Bronchial epithelial cell (primary cell): ENCODE data around the gene ALKBH3. TPM values are rescaled to one million over a fixed set of nuclear protein-coding genes. Genes with fewer than 3 reads are reported as not detected.

Experiments used
- DNase-seq: peaks from one replicate; pipeline ENCODE4 v3.0.0-alpha.2; 2010; ENCODE audit warnings: low read depth
- FAIRE-seq: peaks from 2 replicates; lab custom pipeline; 2011; peaks lifted over from hg19 to GRCh38; lab: Jason Lieb, UNC
- H3K27me3 ChIP-seq: 2 replicates; pipeline ENCODE4 v1.5.1; 2011; ENCODE audit warnings: low read length; ENCODE audit not compliant: control insufficient read depth, insufficient read depth
- H3K36me3 ChIP-seq: 2 replicates; pipeline ENCODE4 v1.5.1; 2011; ENCODE audit warnings: low read length; ENCODE audit not compliant: control insufficient read depth, insufficient read depth
- H3K4me3 ChIP-seq: 2 replicates; pipeline ENCODE4 v1.5.1; 2011; ENCODE audit warnings: mild to moderate bottlenecking, low read depth, low read length, control low read depth
- total RNA-seq: library from RNA; depleted of rRNA; stranded (reverse); fragments of >200 nt; gene quantifications from 2 replicates; pipeline ENCODE4 v1.2.1, GENCODE V29; 2014
- TF ChIP-seq, protein P1 (sequence below): IDR thresholded peaks from 2 replicates; pipeline ENCODE4 v1.5.1; 2011; ENCODE audit warnings: mild to moderate bottlenecking, moderate library complexity, low read length, control low read depth, inconsistent platforms; ENCODE audit not compliant: insufficient read depth, severe bottlenecking

ALKBH3 gene
- total RNA-seq, 1 donor from 2014 or later: 67.7 TPM

DNA sequence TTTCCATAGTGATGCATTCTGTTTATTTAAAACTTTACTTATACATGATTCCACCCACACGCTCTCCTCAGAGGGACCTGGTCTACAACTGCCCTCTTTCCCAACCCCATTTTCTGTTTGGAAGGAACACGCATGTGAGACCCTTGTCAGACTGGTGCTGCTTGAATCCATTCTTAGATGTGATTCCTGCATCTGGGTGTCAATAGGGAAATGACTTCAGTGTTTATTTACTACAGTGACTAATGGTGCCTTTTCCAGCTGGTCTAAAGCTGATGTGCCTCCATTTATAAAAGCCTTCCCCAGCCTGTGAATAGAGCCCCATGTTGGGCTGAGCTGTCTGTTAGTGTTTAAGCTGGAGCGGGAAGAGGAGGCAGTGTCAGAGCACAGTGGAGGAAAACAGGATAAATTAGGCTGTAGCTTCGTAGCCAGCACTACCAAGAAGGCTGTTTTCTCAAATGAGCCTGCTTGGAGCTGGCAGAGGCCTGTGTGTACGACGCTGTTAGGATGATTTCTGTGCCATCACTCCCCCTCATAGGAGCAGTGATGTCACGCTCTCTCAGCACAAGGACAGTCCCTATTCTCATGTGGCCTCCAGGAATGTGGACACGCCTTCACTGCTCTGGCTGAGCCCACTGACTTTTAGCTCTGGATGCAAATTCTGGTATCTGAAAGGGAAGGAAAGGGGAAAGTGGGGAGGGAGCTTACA is 42.9 kb downstream of the ALKBH3 start:
- DNase-seq: peak; percentile 80
- TF ChIP-seq, protein P1, sequence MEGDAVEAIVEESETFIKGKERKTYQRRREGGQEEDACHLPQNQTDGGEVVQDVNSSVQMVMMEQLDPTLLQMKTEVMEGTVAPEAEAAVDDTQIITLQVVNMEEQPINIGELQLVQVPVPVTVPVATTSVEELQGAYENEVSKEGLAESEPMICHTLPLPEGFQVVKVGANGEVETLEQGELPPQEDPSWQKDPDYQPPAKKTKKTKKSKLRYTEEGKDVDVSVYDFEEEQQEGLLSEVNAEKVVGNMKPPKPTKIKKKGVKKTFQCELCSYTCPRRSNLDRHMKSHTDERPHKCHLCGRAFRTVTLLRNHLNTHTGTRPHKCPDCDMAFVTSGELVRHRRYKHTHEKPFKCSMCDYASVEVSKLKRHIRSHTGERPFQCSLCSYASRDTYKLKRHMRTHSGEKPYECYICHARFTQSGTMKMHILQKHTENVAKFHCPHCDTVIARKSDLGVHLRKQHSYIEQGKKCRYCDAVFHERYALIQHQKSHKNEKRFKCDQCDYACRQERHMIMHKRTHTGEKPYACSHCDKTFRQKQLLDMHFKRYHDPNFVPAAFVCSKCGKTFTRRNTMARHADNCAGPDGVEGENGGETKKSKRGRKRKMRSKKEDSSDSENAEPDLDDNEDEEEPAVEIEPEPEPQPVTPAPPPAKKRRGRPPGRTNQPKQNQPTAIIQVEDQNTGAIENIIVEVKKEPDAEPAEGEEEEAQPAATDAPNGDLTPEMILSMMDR: no peak
- H3K36me3 ChIP-seq: no peaks in the 10 kb centered on the region
- no peak overlapping the region for H3K4me3 ChIP-seq
- FAIRE-seq: peak; percentile 62
- no peaks in the 10 kb centered on the region for H3K27me3 ChIP-seq

DNA sequence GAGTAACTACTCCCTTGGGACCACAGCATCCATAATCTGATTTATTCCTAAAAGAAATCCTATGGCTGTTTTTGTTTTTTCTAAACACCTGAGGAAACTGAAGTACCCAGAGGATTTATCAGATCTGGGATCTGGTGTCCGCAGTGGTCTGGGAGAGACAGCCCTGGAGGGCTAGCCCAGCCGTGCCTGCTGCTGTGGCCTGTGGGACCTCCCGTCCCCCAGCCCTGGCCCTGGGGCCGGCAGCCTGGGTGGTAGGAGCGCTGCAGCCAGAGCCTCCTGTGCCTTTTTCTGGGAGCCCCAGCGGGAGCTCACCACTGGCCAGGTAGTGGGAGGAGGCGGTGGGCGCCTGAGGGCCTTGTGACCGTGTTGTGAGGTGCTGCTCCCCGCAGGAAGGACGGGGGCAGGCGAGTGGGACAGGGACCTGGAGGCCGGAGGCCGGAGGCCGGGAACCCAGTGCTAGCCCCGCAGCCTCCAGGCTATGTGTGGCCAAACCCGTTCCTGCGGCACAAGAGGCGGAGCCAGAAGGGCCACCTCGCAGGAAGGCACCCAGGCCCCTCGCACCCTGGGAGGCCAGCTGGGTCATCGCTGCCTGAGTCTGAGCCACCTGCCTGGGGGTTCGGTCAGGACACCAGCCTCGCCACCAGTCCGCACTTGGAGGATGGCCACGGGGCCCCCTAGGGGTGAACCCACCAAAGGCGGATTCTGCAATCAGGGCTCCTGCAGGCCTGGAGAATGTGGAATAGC is 43.7 kb downstream of the ALKBH3 start:
- TF ChIP-seq, protein P1: no peak
- FAIRE-seq: no peak
- H3K4me3 ChIP-seq: no peak overlapping the region

DNA sequence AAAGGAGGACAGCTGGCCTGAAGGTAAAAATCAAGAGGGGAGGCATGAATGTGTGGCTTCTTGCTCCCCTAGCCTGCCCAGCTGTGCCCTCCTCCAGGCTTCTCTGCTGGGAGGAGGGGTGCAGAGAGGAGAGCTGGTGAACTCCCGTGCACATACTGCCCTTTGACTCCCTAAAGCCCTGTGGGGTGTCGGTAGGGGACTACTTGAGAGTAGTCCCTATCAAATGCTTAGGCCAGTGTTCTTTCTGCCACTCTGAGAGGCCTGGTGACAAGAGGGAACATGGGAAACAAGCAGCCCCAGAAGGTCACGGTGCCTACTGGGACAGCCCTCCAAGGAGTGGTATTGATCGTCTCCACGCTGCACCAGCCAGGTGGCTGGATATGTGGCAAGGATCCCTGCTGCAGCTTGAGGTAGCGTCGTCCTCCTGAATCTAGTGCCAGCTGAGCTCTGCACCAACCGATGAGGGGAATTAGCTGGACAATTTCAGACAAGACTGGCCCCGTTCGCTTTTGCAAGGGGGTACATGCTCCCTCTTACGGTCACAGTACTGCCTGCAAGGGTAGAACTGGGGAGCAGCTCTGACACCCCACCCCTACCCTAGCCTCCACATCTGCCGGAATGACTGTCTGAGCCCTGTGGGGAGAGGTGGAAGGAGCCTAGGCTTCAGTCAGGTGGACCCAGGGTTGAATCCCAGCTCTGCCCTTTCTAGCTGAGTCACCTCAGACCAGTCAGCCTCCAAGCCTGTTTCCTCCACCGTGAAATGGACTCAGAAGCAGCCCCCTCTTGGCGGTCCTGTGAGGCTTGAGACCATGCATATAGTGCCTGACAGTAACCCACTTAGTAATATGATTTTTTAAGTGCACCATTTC is 44.7 kb downstream of the ALKBH3 start:
- TF ChIP-seq, protein P1: no peak
- no peak for FAIRE-seq
- DNase-seq: no peak
- H3K27me3 ChIP-seq: no peaks in the 10 kb centered on the region
- H3K4me3 ChIP-seq: no peak overlapping the region
- no peaks in the 10 kb centered on the region for H3K36me3 ChIP-seq

More for the DNA sequence above, 43.7 kb downstream of the ALKBH3 start:
- Histone ChIP-seq H3K36me3 (no peaks in the 10 kb centered on the region), H3K27me3 (no peaks in the 10 kb centered on the region)
- no peak for DNase-seq

DNA sequence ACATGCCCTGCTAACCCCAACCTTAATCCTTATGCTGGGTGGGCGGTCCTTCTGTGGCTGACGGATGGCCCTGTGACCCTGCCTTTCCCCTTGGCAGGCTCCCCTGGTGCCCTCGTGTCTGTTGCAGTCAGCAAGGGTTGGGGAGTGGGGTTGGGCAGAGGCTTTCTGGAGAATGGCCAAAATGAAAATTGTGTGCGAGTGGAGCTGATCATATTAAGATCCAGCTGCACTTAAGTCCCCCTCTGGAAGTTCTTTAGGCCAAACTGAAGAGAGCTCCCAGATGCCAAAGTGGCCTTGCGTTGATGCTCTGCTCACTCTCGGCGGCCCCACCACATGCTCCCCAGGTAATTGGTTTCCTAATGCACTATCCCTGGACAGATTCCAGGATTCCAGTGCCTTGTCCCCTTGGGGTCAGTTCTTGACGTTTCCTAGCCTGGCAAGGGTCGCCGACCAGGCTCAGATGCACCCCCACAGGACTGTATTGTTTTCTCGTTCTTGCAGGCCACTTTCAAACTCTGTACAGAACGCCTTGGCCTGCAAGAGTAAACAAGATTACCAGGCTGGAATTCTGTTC is 45.4 kb downstream of the ALKBH3 start:
- TF ChIP-seq, protein P1: no peak
- H3K27me3 ChIP-seq: no peaks in the 10 kb centered on the region
- DNase-seq: no peak
- no peak overlapping the region for H3K4me3 ChIP-seq
- H3K36me3 ChIP-seq: no peaks in the 10 kb centered on the region
- FAIRE-seq: no peak

DNA sequence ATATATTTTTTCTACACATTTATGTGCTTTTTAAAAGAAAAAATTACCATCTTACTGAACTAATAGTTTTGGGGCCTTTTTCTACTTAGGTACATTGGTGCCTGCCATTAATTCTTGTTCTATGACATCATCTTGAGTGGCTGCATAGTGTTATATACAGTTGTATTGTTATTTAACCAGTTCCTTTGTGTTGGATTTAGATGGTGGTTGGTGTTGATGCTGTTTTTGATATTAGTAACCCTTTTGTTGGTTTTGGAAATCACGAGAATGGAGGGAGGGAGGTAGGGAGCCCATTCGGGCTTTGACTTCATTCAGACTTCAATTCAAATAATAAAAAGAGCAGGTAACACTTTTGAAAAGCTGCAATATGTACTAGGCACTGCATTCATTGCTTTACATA is 46.4 kb downstream of the ALKBH3 start:
- TF ChIP-seq, protein P1: no peak
- DNase-seq (no peak), FAIRE-seq (no peak)
- H3K36me3 ChIP-seq: no peaks in the 10 kb centered on the region
- H3K27me3 ChIP-seq: no peaks in the 10 kb centered on the region
- H3K4me3 ChIP-seq: no peak overlapping the region
